Sigmoid colon (tissue), 7 donors: ENCODE measurements around the gene SPRR1B. TPM values are rescaled to one million over a fixed set of nuclear protein-coding genes. Genes with fewer than 3 reads are reported as not detected.
"Not testable (repeated sequence)": the region's sequence is repeated elsewhere in the genome, so short reads cannot be mapped to it uniquely, and the experiment has no call there.

Source experiments
- DNase-seq: peaks from one replicate; pipeline ENCODE4 v3.0.0-alpha.2; 2019
- H3K27ac ChIP-seq, 4 donors: fragments of 200-600 bp; sonication (generic); one replicate each; pipeline ENCODE4 v1.5.1; 2016 to 2019; ENCODE audit warnings: mild to moderate bottlenecking in 1 of 4
- H3K27me3 ChIP-seq, 3 donors: fragments of 200-600 bp; sonication (generic); one replicate each; pipeline ENCODE4 v1.5.1; 2019; ENCODE audit warnings: mild to moderate bottlenecking in 1 of 3
- H3K36me3 ChIP-seq, 4 donors: fragments of 200-600 bp; sonication (generic); one replicate each; pipeline ENCODE4 v1.5.1; 2016 to 2019
- H3K4me1 ChIP-seq, 4 donors: fragments of 200-600 bp; sonication (generic); one replicate each; pipeline ENCODE4 v1.5.1; 2017 to 2019
- H3K4me3 ChIP-seq, 4 donors: fragments of 200-600 bp; sonication (generic); one replicate each; pipeline ENCODE4 v1.5.1; 2017 to 2019; ENCODE audit warnings: mild to moderate bottlenecking in 2 of 4, moderate library complexity in 1 of 4
- H3K9me3 ChIP-seq, 4 donors: fragments of 200-600 bp in 3 of 4; sonication (generic) in 3 of 4; one replicate each; pipeline versions ENCODE4 v1.5.1 to v1.6.1; 2013 to 2019
- CTCF ChIP-seq, 4 experiments: fragments of 450-650 bp in 3 of 4; fragments of 200-600 bp in 1 of 4; IDR thresholded peaks; one replicate each; pipeline ENCODE4 v1.5.1; 2016 to 2019; ENCODE audit warnings: antibody characterized with exemption in 4 of 4, mild to moderate bottlenecking in 3 of 4, moderate library complexity in 2 of 4
- EP300 ChIP-seq, 4 donors: sonication (generic); formaldehyde crosslinking; IDR thresholded peaks; one replicate each; pipeline ENCODE4 v1.6.1; 2017; ENCODE audit warnings: antibody characterized with exemption in 4 of 4
- POLR2A ChIP-seq, 2 donors: fragments of 450-650 bp; IDR thresholded peaks; one replicate each; pipeline ENCODE4 v1.6.1; 2016; ENCODE audit warnings: antibody characterized with exemption in 2 of 2, mild to moderate bottlenecking in 2 of 2, moderate library complexity in 2 of 2
- POLR2AphosphoS5 ChIP-seq, 4 donors: sonication (generic); formaldehyde crosslinking; IDR thresholded peaks; one replicate each; pipeline ENCODE4 v1.6.1; 2017; ENCODE audit warnings: antibody characterized with exemption in 4 of 4
- WGBS, 2 donors: extraction: QIAGEN DNeasy Blood & Tissue Kit; methylation state at CpG; one replicate each; pipeline ENCODE4 v1.1.7; 2013; 5-methylcytosine and 5-hydroxymethylcytosine counted together
- intact Hi-C: fragments of 100-400 bp; cut with DNase I; formaldehyde crosslinking; loops from one replicate; pipeline ENCODE4 v1.15.1; 2023
- polyA plus RNA-seq, 3 donors: library from polyadenylated mRNA; stranded (reverse); fragments of 200-250 nt; gene quantifications; one replicate each; pipeline ENCODE4 v1.2.3, GENCODE V29; 2013
- total RNA-seq, 4 donors: library from RNA; depleted of rRNA; stranded (reverse); fragments of >200 nt; gene quantifications; one replicate each; pipeline ENCODE4 v1.1.0, GENCODE V29; 2016
- donor health status: healthy with polysubstance abuse.
- donor health status: Bipolar disorder and iron deficiency.
- donor health status: healthy.

The SPRR1B gene
- total and polyA plus RNA-seq, 7 donors: 0.19 to 3.0 TPM; not detected in 5

GRCh38 chr1:153035211-153035610 is 4.2 kb downstream of the SPRR1B start:
- DNase-seq: no peak
- Histone ChIP-seq H3K36me3 (no peaks in the 10 kb centered on the region), H3K4me1 (no peaks in the 10 kb centered on the region), H3K27ac (no peak overlapping the region), H3K4me3 (no peak overlapping the region), H3K27me3 (no peaks in the 10 kb centered on the region), H3K9me3 (no peaks in the 10 kb centered on the region)
- TF ChIP-seq POLR2A (IDR thresholded peaks at IDR 0.05) (no peak), CTCF (IDR thresholded peaks at IDR 0.05) (no peak), POLR2AphosphoS5 (IDR thresholded peaks at IDR 0.05) (no peak), EP300 (IDR thresholded peaks at IDR 0.05) (no peak)
- WGBS, 2 donors: 82 to 86% methylated on average over 1 of the region's 1 CpG
- intact Hi-C loops: no loop called here

- DNase-seq: no peak
- WGBS, 2 donors: 60 to 68% methylated on average over 4 of the region's 4 CpGs
- no peaks in the 10 kb centered on the region for H3K36me3 ChIP-seq
- no peaks in the 10 kb centered on the region for H3K4me1 ChIP-seq
- no peaks in the 10 kb centered on the region for H3K9me3 ChIP-seq
- H3K27ac ChIP-seq: no peak within 1 kb of the TSS
- H3K4me3 ChIP-seq: no peak within 1 kb of the TSS
- intact Hi-C loops: no loop called here
- TF ChIP-seq POLR2AphosphoS5 (IDR thresholded peaks at IDR 0.05) (no peak), CTCF (IDR thresholded peaks at IDR 0.05) (no peak), EP300 (IDR thresholded peaks at IDR 0.05) (no peak), POLR2A (IDR thresholded peaks at IDR 0.05) (no peak)
- no peaks in the 10 kb centered on the region for H3K27me3 ChIP-seq
These were observed 10.1 kb downstream of the SPRR1B start, which contains the start of gene SPRR2D for GRCh38 chr1:153040950-153041631. Gene SPRR2D, minus strand, starts transcription at chr1:153041120. Its CDS starts 774 bp downstream, at chr1:153040346.

GRCh38 chr1:153049211-153049610 is 18.2 kb downstream of the SPRR1B start:
- intact Hi-C loops: no loop called here
- no peaks in the 10 kb centered on the region for H3K27me3 ChIP-seq

GRCh38 chr1:153056111-153056510 is 25.1 kb downstream of the SPRR1B start:
- H3K36me3 ChIP-seq, H3K4me3 ChIP-seq, H3K27ac ChIP-seq, H3K27me3 ChIP-seq, H3K4me1 ChIP-seq, intact Hi-C loops, H3K9me3 ChIP-seq, DNase-seq: not testable (repeated sequence)
- 33 to 66% methylated on average over 3 of the region's 3 CpGs for WGBS, 2 donors

More at GRCh38 chr1:153049211-153049610, 18.2 kb downstream of the SPRR1B start:
- DNase-seq: no peak
- WGBS, 2 donors: 78 to 89% methylated on average over 2 of the region's 2 CpGs
- H3K36me3 ChIP-seq: no peaks in the 10 kb centered on the region
- TF ChIP-seq CTCF (IDR thresholded peaks at IDR 0.05): no peak
- no peak for TF ChIP-seq POLR2AphosphoS5 (IDR thresholded peaks at IDR 0.05)
- no peak for TF ChIP-seq POLR2A (IDR thresholded peaks at IDR 0.05)
- no peak for TF ChIP-seq EP300 (IDR thresholded peaks at IDR 0.05)
- no peak overlapping the region for H3K27ac ChIP-seq
- peaks cover 0 to 3% (median 0%) of the 10 kb centered on the region in 4 donors for H3K9me3 ChIP-seq
- H3K4me3 ChIP-seq: no peak overlapping the region
- H3K4me1 ChIP-seq: no peaks in the 10 kb centered on the region

- Histone ChIP-seq H3K9me3 (peaks cover 0 to 3% (median 0%) of the 10 kb centered on the region in 4 donors), H3K27me3 (no peaks in the 10 kb centered on the region), H3K4me1 (no peaks in the 10 kb centered on the region), H3K36me3 (no peaks in the 10 kb centered on the region), H3K27ac (no peak within 1 kb of the TSS), H3K4me3 (no peak within 1 kb of the TSS)
- TF ChIP-seq EP300 (IDR thresholded peaks at IDR 0.05) (no peak), POLR2AphosphoS5 (IDR thresholded peaks at IDR 0.05) (no peak), POLR2A (IDR thresholded peaks at IDR 0.05) (no peak), CTCF (IDR thresholded peaks at IDR 0.05) (no peak)
- intact Hi-C loops: no loop called here
- no peak for DNase-seq
- 40 to 52% methylated on average over 2 of the region's 2 CpGs for WGBS, 2 donors
These were observed 26.4 kb downstream of the SPRR1B start, which contains the start of gene SPRR2A for GRCh38 chr1:153057375-153057774. Gene SPRR2A, minus strand, starts transcription at chr1:153057512. Its CDS starts 777 bp downstream, at chr1:153056735.
